ENCODE measurements around the gene ASL.
A peak's percentile ranks its signal among the peaks of the same experiment; 100 is the strongest.
"Not testable (repeated sequence)": the region's sequence is repeated elsewhere in the genome, so short reads cannot be mapped to it uniquely, and the experiment has no call there.

ASL gene

DNA sequence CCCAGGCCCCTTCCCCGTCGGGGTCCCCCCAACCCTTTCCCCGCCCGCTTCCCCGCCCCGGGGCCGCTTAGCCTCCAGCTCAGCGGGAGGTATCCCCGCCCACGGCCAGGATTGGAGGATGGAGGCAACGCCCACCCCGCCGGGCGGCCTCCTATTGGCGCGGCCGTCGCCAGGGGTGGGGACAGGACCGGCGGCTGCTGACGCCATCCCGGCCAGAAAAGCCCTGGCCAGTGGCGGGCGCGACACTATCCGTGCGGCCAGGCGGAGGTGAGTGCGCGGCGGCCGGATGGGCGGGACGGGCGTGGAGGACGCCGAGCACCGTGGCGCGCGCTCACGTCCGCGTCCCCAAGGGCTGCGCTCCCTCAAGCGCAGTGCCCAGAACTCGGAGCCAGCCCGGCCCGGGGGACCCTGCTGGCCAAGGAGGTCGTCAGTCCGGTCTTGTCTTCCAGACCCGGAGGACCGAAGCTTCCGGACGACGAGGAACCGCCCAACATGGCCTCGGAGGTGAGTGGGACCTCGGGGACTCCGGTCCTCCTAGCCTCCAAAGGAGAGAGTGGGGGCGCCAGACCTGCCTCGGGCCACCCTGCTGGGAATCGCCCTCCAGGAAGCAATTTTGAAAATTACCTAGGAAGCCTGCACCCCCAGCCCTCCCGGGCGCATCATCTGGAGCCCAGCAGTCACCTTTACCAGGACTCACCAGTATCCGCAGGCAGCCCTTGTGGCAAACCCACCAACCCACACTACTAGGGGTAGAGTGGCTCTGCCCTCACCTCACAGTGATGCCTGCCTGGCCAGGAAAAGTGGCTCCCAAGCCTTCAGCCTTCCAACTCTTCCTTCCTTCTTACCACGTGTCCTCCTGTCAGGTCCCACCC, at the start of gene ASL:
Gene ASL, plus strand, starts transcription at position 230 of the 872 bp plus-strand sequence. Its CDS starts 263 bp downstream, at position 493.
- DNase-seq, result peak; percentile 88

DNA sequence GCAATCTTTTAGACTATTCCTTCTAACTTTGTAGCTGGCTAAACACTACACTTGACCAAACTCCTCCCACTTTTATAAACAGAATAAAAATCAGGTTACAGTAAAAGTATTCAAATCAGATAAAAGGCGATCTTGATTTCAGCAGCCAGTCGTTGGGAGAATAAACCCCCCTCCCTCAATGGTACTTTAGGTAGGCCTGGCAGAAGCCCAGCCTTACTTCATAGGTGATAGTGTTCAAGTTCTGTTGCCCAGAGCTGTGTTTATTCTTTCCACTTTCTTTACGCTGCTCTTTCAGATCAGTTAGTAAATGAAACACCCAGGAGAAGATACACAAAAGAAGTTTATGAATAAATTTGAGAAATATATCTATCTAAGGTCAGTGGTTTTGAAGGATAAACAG, 47.3 kb upstream of the ASL start:
- DNase-seq, result not testable (repeated sequence)

DNA sequence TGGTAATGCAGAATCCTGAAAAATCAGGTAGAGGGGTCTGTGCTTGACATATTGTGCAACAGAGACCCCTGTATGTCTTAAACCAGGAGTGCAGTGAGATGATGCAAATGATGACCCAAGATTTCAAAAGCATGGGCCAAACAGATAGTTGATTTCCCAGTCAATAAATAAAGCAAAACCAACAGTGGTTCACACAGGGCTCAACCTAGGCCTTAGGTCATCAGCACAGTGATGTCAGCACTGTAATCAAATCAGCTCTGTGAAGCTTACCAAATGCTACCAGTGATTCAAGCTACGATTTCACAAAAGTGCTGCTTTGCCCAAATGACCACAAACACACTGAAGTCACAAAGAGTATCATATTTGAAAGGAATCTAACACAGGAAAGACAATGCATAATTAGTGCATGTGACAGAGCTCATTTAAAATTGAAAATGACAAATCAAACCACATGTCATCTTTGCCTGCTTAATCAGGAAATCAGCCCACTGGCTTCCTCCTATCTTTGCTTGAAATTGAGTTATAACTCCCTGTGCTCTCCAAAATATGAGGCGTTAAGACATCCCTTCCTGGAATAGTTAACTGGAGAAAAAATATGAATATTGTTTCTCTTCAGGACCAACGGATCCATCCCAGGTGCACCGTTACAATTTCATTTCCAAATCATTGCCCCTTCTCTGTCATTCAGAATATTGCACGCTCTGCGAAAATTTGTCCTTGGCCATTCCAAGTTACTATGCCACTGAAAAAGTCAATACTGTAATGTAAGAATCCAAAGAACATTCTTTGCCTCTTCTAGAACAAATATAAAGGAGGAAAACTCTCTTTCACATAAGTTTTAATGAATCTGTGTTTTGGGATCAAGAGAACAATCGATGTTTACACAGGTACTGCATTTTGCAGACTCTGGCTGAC, 41.9 kb upstream of the ASL start:
- DNase-seq, result no peak

DNA sequence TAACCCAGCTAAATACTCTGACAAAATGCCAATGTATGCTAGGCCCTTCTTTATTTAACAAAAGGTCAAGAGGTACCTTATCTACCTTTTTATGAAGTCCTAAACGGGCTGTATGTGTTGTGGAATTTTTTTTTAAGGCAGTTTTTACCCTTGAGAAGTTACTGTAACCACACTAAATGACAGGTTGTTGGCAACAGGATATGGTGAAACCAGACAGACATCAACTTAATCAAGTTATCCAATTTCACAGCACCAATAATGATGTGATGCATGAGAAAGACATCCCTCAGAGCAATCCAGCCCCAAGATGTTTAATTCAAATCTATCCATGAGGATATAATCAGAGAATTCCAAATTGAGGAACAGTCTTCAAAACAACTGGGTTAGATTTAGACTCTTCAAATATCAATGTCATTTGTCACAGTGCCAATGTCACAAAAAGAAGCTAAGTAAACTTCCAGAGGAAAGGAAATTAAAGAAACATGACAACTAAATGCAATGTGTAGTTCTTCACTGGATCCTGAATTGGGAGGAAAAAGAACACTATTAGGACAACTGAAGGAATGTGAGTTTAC, 41.1 kb upstream of the ASL start:
- DNase-seq, result not testable (repeated sequence)

DNA sequence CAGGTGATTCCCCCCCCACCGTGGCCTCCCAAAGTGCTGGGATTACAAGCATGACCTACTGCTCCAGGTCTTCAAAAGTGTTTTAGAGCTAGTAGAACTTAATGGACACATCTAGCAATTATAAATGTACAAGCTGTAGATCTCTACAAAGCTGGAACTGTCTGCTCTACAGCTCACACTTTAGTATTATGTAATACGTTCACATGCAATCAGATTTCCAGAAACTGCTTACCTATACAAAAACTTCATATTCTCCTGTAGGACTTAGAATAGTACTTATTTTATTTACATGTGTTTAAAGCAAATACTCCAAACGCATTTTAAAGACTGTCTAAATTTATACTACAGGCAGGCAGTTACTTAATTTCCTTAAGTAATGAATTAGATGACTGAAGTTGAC, 39.2 kb upstream of the ASL start:
- no peak for DNase-seq

DNA sequence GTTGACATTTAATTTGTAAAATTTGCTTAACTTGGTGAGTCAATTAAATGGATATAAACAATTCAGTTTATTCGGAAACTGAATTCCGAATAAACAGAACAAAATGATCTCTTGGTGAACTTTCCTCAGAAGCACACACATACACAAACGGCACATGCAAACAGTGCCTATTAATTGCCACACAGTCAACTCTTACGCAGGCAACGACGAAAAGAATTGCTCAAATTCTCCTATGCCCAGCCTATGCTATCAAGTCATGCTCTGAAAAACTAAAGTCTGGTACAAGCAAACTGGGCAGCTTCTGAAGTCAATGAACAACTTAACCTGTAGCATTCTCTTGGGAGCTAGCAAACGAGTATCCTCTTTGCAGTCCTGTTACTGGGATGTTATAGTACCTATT, 38.8 kb upstream of the ASL start:
- DNase-seq, result no peak

DNA sequence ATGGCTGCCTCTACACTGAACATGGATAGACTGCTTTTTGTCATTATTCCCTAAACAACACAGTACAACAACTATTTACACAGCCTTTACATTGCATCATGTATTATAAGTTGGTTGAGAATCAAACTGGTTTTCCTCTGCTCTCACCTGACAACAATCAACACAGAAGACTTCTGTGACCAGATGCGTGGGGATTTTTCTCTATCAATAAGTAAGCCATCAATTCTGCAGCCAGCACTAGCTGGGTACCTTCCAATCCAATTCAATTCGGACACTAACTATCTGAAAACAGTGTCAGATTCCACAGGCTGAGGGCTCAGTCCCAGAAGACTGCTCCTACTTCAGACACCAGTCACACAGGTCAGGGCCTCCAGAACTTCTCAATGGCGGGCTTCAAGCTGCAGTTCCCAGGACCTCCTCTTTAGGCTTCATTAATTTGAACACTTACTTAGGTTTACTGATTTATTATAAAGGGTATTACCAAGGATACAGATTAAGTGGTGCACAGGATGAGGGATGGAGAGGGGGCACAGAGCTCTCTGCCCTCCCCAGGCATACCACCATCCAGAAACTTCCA, 36.4 kb upstream of the ASL start:
- DNase-seq, result no peak

DNA sequence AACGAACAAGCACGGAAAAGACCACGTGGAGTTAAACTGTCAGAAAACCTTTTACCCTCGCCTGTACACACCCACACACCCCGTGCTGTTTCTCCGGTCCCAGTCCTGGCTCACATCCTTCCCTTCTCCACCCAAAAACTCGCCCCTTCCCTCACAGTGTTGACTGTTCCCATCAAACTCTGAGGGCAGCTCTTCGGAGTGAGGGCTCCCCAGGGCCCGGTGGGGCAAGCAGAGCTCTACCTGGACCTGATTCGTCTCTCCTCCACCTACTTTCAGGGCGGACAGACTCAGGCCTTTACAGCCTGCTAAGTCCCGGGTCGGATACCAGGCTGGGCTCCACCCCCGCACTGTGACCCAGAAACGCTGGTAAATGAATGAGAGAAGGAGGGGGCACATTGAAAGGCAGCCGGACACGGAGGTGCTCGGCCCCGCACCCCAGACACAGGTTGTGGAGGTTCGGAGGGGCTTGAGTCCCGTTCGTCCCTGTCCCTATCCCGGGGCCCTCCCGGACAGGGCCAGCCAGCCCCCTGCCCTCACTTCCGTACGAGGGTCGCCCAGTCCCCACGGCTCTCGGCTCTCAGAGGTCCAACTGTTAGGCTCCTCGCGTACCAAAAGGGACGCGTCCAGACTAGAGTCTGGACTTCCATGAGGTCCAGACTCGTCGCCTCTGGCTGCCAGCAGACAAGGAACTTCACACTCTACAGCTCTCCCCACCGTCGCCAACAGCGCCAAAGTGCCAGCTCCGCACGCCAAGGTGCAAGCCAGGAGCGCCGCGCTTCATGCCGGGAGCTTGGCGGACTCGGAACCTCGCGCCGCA, 31.7 kb upstream of the ASL start:
- peak; percentile 38 for DNase-seq

DNA sequence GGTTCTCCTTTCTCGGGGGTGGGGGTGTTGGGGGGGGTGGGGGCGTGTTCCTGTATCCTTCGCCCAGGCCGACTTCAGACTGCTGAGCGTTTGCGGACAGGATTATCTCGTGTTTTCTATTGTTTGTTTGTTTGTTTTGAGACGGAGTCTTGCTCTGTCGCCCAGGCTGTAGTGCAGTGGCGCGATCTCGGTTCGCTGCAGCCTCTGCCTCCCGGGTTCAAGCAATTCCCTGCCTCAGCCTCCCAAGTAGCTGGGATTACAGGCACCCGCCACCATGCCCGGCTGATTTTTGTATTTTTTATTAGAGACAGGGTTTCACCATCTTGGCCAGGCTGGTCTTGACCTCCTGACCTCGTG, 31.1 kb upstream of the ASL start:
- DNase-seq, result not testable (repeated sequence)

DNA sequence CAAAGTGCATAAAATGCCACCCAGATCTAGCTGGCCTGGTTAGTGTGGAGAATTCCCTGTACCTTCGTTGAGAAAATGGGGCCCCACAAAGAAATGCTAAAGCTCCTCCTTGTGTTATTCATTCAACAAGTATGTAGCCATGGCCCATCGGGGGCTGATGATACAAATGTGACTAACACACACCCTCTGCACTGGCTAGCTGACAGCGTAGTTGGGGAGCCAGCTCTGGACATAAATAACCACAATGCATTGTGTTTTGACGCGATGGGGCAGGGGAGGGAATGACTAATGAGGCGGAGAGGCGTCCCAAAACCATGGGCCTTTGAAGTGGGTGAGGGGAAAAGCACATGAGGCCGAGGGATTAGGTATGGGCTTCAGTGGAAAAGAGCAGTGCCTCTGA, 28.2 kb upstream of the ASL start:
- DNase-seq, result no peak

DNA sequence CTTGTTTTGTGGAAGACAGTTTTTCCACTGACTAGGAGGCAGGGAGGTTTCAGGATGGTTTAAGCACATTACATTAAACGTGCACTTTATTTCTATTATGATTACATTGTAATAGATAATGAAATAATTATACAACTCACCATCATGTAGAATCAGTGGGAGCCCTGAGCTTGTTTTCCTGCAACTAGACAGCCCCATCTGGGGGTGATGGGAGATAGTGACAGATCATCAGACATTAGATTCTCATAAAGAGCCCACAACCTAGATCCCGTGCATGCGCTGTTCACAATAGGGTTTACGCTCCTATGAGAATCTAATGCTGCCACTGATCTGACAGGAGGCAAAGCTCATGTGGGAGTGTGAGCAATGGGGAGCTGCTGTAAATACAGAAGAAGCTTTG, 25.7 kb upstream of the ASL start:
- DNase-seq, result not testable (repeated sequence)

DNA sequence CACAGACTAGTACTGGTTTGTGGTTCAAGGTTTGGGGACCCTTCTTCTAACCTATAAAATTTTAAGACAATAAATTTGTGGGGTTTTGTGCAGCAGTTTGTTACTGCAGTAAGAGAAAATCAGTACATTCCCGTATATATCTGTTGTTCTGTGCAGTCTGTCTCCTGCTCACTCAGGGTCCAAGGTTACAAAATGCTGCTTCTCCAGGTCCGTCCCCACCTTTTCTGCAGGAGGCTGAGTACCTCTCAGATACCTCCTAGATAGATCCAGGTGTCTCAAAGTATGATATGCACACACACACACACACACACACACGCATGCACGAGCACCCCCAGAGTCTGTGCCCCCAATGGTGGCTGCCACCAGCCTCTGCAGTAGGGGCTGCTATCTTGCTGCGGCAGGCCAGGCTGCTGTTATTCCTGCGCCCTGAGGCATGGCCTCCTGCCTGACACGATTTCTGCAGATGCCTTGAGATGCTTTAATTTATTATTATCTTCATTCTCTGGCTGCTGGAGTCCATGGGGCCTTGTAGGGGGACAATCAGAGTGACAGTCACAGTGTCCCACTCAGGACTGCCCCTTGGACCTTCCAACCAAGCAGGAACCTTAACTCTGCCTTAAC, 25.2 kb upstream of the ASL start:
- no peak for DNase-seq

DNA sequence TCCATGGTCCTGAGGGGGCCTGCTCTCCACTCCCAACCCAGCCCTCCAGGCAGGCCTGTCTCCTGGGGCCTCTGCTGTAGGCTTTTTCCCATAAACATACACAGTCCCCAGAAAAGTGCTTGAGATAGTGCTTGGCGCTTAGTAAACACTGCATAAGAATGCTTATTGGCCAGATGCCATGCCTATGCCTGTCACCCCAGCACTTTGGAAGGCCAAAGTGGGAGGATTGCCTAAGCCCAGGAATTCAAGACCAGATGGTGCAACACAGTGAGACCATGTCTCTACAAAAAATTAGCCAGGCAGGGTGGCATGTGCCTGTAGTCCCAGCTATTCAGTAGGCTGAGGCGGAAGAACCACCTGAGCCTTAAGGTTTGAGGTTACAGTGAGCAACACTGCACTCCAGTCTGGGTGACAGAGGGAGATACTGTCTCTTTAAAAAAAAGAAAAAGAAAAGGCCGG, 24.6 kb upstream of the ASL start:
- peak; percentile 8 for DNase-seq

DNA sequence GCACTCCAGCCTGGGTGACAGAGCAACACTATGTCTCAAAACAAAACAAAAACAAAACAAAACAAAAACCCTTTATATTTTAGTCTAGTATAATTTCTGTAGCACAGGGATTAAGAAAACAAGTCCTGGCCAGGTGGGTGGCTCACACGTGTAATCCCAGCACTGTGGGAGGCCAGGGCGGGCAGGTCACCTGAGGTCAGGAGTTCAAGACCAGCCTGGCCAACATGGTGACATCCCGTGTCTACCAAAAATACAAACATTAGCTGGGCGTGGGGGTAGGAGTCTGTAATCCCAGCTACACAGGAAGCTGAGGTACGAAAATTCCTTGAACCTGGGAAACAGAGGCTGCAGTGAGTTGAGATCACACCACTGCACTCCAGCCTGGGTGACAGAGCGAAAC, 23.2 kb upstream of the ASL start:
- no peak for DNase-seq

DNA sequence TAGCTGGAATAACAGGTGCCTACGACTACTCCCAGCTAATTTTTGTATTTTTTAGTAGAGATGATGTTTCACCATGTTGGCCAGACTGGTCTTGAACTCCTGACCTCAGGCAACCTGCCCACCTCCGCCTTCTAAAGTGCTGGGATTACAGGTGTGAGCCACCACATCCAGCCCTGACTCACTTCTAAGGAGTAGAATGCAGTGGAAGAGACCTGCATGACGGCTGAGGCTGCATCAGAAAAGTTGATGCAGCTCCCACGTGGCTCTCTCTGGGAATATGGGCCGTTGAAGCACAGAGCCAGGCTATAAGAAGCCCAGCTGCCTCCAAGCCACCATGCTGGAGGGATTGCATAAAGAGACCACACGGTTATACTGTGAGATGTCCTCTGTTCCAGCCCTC, 21.6 kb upstream of the ASL start:
- no peak for DNase-seq

DNA sequence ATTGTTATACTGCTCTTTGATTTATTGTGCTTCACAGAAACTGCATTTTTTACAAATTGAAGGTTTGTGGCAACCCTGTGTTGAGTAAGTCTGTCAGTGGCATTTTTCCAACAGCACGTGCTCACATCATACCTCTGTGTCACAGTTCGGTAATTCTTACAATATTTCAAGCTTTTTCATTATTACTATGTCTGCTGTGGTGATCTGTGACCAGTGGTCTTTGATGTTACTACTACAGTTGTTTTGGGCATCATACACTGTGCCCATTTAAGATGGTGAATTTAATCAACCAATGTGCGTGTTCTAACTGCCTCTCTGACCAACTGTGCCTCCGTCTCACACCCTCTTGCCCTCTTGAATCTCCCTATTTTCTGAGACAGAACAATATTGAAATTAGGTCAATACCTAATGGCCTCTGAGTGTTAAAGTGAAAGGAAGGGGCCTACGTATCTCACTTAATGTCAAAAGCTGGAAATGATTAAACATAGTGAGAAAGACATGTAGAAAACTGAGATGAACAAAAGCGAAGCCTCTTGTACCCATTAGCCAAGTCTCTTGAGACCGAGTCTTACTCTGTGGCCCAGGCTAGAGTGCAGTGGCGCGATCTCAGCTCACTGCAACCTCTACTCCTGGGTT, 20.2 kb upstream of the ASL start:
- no peak for DNase-seq

DNA sequence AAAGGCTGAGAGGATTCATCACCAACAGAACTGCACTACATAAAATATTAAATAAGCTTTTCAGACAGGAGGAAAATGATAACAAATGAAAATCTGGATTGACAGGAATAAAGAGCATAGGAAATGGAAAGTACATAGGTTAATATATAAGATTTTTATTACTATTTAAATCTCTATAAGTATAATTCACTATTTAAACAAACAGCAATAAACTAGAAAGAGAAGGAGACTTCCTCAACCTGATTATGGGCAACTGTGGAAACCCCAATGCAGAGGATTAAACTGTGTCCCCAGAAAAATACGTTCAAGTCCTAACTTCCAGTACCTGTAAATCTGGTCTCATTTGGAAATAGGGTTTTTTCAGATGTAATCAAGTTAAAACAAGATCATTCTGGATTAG, 14.8 kb upstream of the ASL start:
- DNase-seq, result no peak

DNA sequence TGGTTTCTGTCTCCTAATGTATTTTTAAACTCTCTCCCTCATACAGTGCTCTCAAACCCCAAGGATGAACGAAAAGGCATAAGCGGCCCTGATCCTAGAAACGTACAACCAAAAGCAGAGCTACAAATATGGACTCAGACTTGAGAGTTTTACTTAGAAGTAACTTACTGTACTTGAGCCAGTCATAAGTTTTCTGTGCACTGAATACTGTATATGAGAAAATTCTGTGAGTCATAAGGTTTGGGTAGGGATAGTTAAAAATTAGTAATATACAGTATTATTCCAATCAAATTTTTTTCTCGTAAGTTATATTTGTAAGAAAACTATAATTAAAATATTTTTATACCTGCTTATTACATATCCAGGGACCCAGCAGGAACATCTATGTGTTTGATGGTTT, 5.9 kb upstream of the ASL start:
- DNase-seq, result no peak

DNA sequence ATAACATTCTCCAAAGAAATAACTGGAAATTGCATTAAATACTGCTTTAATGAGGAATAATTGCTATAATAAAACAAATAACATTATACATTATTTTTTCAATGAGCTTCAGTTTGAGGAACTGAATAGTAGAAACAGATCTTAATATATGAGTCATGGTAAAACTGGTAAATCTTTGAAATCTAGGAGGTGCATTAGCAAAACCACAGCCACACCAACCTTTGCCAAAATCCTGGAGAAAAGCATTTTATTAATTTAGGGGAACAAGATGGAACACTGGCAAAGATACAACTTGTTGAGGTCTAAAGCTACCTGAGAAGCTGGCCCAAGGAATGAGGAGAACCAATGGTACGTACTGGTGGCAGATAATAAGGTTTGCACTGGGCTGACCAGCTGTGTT, 5.4 kb upstream of the ASL start:
- no peak for DNase-seq

DNA sequence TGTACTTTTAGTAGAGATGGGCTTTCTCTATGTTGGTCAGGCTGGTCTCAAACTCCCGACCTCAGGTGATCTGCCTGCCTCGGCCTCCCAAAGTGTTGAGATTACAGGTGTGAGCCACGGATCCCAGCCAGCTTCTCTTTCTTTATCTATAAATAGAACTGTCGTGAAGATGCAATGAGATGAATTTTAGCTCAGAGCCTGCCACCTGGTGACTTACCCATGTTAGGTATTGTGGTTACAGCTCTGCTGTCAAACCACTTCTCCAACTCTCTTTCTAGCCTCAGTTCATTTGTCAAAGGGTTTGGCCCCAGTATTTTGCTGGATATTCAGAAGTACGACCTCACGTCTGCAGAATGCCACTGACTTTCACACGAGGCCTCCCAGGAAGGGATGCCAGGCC, 3.4 kb upstream of the ASL start:
- DNase-seq, result not testable (repeated sequence)
